Ramos (cell line): Measurements from ENCODE around the gene PPP2R2B.

Experiments
- in situ Hi-C: fragments of 300-500 bp; cut with MboI; formaldehyde crosslinking; loops from one replicate; pipeline ENCODE4 v1.14.3; 2022; ENCODE audit warnings: low sequenced_read_pairs; ENCODE audit not compliant: unreplicated experiment

The PPP2R2B gene

DNA sequence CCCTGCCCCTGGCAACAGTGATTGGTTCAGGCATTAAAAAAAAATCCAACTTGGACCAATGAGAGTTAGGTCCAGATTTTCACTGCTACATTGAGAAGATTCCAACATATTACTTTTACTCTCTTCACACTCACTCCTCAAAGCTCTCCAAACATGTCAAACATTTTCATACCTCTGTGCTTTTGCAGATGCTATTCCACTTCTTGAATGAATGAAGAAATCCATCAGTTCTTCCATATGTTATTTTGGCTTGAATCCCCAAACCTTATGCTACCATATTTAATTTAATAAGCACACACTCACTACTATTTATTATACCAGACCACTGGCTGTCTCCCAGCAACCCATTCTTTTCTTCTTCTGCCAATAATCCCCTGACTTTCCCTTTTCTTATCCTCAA lies 87.1 kb downstream of the PPP2R2B start:
- in situ Hi-C loops = no loop called here

- in situ Hi-C loops = no loop called here
Observed at GRCh38 chr5:146789712-146790653, 88.6 kb downstream of the PPP2R2B start.

DNA sequence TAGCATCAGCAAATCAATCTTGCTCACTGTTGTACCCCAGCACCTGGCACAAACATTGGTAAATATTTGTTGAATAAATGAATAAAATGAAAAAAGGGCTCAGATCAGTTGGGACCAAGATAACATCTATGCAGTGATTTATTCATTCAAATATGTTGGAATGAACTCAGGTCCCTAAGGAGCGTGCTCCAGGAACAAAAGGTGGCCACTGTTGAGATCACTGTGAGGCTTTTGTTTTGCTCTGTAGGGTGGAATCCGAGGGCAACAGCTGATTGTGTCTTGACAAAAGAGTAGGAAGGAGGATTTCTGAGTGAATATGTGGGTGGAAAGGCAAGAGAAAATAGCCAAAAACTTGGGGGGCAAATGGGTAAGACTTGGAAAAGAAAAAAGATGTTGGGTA lies 89.7 kb downstream of the PPP2R2B start:
- in situ Hi-C loops = no loop called here

- in situ Hi-C loops = no loop called here
Observed at GRCh38 chr5:146785065-146785464, 93.5 kb downstream of the PPP2R2B start.

DNA sequence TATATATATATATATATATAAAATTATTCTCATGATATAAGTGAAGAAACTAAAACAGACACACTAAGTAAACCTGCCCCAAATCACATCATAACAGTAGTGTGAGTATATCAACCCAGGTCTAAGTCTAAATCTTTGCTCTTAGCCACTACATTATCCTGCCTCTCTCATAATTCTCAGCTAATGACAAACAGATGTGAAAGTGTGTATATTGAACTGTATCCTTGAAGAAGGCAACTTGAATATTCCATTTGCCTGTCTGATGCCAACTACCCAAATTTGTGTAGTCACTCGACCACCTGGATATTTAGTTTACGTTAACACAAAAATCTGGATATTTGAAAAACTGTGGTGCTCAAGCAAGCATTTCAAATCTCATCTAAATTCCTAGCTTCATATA lies 97.4 kb downstream of the PPP2R2B start:
- in situ Hi-C loops = no loop called here

DNA sequence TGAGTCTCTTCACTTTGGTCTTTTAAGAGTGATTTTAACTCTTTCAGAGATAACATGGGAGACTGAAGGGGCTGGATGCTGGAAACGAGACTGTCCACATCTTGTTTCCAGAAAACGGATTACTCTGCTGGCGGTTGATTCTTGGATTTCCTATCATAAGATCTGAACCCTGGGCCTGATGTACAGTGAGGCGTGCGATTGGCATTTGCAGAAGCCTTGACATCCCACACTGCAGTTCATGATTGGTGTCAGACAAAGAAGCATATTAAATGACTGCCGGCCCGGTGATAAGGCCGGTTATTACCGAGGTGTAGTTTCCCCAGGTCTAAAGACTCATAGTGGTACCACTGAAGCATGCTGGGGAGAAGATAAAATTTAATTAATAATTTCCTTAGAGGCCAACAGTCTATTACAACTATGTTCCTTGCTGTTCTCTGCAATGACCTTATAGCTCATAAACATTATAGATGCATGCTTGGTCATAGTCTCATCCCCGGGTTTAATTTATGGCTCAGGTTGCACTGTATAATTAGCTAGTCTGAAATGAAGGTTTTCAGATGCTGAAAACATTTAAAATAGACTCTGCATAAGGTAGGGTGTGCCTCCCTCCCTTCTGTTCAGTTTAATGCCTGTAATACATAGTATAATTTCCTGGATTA lies 99.2 kb downstream of the PPP2R2B start:
- in situ Hi-C loops = no loop called here

DNA sequence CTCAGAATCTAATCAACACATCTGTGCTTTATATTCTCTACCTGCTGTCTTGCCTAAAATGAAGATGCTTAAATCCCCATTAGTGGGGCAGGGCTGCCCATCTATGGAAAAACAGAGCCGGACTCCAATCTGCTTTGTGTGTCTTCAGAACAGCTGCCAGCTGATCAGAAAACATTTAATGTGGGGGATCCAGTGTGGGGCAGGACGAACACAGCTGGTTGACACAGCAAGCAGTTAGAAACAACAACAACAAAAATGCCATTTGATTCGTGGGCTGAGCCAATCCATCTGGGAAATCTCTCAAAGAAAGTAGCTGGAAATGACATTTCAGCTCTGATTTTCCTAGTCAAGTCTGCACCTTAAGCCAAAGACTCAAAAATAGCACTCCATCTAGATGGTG lies 99.8 kb downstream of the PPP2R2B start:
- in situ Hi-C loops = no loop called here

DNA sequence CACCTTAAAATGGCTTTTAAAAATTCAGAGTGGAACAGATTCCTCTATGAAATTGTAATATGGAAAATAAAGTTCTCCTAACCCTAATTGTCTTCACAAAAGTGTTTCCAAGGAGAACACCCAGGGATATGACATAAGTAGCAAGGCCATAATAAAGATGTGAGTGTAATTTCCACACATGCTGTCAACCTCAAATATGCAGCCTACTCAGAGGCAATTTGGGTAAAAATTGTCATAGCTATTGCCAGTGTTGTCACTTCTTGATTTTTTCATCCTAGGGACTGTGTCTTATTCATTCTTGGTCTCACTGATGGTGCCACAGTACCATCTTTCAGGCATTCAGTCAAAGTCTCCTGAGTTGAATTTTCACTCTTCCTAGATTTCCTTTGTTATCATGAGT lies 100.3 kb downstream of the PPP2R2B start:
- in situ Hi-C loops = no loop called here

DNA sequence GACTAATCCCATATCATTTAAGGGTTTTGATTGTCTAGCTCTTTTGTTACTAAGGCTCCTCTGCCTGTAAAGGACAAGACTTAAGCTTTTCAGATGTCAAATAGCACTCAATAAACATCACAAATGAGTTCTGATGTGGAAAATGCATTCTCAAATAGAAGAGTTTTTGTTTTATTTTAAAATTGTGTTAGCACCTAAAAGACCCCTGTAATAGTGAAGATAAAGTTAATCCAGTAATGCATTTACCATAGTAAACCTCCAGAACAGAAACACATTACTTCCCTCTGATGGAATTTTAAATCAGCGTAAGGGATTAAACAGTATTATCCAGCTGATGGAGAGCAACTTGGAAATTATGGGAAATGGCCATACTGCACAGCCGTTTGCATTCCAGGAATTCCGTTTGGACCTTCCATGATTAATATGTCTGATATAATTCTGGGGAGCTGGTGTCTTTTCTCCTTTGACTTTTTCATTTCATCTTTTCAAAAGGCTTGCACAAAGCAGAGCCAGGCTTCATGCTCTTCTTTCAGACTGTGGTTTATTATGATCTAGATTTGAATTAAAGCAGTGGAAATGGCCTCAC lies 105.6 kb downstream of the PPP2R2B start:
- in situ Hi-C loops = no loop called here

DNA sequence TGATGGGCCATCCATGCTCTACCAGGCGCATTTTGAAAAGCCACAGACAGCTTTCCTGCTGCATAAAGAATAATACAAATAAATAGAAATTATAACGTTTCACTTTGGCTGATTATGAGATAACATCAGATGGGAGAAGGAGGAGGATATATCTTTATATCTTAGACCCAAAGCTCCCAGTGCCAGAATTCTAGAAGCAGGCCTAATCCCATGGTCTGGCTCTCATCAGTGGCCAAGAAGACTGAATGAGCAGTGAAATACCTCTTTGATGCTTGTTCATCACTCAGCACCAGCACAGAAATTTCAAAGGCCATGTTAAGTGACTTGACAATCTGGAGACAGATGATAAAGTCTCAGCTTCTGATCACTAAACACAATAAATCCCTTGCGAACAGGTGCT lies 107.6 kb downstream of the PPP2R2B start:
- in situ Hi-C loops = no loop called here

DNA sequence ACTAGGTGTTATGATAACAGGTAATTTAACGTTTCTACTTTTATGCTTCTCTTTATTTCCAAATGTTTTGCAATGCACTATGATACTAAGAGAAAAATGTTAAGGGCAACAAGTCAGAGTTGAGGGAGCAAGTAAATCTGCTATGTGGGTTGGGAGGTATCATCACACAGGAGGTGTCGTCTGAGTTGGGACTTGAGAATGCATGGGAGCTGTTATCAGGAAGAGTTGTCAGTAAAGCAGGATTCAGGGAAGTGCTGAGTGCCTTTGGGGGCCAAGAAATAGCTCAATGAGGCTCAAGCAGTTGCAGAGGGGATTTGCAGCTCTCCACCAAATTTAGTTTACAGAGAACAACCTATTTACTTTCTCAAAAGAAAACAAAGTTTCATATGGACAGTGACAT lies 108.0 kb downstream of the PPP2R2B start:
- in situ Hi-C loops = no loop called here

DNA sequence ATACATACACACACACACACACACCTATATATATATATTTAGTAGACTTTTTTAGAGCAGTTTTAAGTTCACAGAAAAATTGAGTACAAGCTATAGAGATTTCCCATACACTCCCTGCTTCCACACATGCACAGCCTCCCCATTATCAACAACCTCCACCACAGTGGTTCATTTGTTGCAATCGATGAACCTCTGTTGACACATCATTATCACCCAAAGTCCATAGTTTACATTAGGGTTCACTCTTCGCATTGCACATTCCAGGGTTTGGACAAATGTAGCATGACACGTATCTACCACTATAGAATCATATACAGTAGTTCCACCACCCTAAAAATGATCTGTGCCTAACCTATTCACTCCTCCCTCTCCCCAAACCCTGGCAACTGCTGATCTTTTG lies 111.0 kb downstream of the PPP2R2B start:
- in situ Hi-C loops = no loop called here

- in situ Hi-C loops = no loop called here
Observed at GRCh38 chr5:146766013-146766412, 112.5 kb downstream of the PPP2R2B start.

- in situ Hi-C loops = no loop called here
Observed at GRCh38 chr5:146765089-146765832, 113.3 kb downstream of the PPP2R2B start.

DNA sequence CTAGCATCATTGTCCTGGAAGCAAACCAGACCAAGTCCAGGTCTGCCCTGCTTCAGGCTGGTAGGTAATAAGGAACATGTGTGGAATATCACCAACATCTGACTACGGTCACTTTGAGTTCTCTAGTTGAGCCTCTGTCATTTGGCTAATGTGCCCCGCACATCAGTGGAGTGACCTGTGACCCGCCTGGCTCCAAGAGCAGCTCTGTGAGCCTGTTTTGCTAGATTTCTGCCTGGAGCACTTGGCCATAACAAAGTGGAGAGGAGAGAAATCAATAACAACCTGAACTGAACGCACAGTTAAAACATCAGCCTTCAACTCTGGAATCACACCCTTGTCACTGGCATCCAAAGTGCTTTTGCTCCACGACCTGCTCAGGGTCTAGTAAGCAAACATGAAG lies 115.7 kb downstream of the PPP2R2B start:
- in situ Hi-C loops = no loop called here

- in situ Hi-C loops = no loop called here
Observed at GRCh38 chr5:146761811-146762210, 116.7 kb downstream of the PPP2R2B start.

DNA sequence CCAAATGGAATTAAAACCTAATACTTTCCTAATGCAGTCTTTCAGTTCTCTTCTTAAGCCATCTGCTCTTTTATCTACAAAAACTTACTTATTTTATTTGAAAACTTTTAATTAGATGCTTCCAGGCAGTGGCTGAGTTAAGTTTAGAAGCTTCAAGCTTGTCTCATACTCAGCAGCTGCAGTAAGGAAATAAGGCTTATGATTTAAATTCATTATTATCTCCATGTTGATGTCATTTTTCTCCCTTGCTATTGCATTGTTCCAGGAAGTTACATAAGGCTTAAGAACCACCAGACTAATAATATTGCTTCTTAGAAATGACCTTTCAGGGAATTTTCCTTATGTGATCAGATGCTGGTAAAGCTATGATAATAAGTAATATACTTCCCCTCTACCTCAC lies 119.6 kb downstream of the PPP2R2B start:
- in situ Hi-C loops = no loop called here

- in situ Hi-C loops = no loop called here
Observed at GRCh38 chr5:146758076-146758475, 120.5 kb downstream of the PPP2R2B start.

DNA sequence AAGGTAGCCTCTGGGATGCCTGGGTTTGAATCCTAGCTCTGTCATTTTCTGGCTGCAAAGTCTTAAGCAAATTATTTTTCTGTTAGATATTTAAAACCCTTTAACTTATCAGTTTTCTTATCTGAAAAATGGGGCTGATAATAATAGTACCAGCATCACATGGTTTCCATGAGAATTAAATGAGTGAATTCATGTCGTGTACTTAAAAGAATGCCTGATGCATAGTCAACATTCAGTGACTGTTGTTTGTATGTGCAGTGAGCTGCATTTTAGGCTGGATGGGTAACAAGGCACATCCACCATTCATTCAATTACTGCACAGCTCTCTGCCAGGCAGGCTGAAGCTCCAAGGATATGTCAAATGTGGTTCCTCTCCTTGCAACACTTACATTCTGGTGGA lies 122.0 kb downstream of the PPP2R2B start:
- in situ Hi-C loops = no loop called here

DNA sequence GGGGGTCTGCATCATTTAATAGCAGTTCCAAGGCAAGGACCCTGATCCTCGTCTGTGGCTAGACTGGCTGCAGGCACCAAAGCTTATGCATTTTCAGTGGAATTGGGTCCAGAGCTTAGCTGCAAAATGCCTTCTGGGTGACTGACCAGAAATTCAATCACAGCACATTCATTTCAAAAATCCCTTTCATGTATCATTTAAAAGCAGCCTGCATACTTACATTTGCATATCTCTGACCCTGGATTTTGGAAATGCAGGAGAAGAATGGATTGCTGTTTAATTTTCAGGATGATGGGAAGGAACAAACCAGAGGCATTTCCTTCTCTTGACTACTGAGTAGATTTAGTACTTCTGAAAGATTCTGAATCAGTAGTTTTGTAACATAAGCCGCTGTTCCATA lies 122.8 kb downstream of the PPP2R2B start:
- in situ Hi-C loops = no loop called here

- in situ Hi-C loops = no loop called here
Observed at GRCh38 chr5:146754621-146755020, 123.9 kb downstream of the PPP2R2B start.
